GM12872 (cell line): Measurements from ENCODE around the gene KIRREL2.

ENCODE experiments used
- TF ChIP-seq, protein P1 (sequence below): IDR thresholded peaks from 3 replicates; pipeline ENCODE4 v1.5.1; 2011; ENCODE audit warnings: low read depth, mild to moderate bottlenecking, low read length, moderate library complexity; ENCODE audit not compliant: insufficient read depth

Gene KIRREL2

GRCh38 chr19:35846038-35846668 lies 10.6 kb upstream of the KIRREL2 start:
- TF ChIP-seq, protein P1, sequence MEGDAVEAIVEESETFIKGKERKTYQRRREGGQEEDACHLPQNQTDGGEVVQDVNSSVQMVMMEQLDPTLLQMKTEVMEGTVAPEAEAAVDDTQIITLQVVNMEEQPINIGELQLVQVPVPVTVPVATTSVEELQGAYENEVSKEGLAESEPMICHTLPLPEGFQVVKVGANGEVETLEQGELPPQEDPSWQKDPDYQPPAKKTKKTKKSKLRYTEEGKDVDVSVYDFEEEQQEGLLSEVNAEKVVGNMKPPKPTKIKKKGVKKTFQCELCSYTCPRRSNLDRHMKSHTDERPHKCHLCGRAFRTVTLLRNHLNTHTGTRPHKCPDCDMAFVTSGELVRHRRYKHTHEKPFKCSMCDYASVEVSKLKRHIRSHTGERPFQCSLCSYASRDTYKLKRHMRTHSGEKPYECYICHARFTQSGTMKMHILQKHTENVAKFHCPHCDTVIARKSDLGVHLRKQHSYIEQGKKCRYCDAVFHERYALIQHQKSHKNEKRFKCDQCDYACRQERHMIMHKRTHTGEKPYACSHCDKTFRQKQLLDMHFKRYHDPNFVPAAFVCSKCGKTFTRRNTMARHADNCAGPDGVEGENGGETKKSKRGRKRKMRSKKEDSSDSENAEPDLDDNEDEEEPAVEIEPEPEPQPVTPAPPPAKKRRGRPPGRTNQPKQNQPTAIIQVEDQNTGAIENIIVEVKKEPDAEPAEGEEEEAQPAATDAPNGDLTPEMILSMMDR = no peak

- TF ChIP-seq, protein P1 = no peak
Observed at GRCh38 chr19:35847911-35848310, 8.8 kb upstream of the KIRREL2 start.

DNA sequence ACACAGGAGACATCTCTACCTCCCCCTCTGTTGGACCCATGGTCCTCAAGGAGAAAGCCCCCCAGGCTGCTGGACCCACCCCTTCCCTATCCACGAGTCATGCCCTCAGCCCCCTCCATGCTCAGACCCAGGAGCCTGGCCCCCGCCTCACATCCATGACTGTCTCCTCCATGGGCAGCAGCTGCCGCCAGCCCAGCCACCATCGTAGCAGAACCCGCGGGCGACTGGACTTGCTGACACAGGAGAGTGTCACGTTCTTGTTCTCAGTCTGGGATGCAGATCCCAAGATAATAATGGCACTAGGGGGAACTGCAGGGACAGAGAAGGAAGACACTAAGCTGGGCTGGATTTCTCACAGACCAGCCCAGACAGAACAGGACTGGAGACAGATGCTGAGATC lies 8.2 kb upstream of the KIRREL2 start:
- TF ChIP-seq, protein P1 = no peak

- TF ChIP-seq, protein P1 = no peak
Observed at GRCh38 chr19:35848919-35849505, 7.7 kb upstream of the KIRREL2 start.

DNA sequence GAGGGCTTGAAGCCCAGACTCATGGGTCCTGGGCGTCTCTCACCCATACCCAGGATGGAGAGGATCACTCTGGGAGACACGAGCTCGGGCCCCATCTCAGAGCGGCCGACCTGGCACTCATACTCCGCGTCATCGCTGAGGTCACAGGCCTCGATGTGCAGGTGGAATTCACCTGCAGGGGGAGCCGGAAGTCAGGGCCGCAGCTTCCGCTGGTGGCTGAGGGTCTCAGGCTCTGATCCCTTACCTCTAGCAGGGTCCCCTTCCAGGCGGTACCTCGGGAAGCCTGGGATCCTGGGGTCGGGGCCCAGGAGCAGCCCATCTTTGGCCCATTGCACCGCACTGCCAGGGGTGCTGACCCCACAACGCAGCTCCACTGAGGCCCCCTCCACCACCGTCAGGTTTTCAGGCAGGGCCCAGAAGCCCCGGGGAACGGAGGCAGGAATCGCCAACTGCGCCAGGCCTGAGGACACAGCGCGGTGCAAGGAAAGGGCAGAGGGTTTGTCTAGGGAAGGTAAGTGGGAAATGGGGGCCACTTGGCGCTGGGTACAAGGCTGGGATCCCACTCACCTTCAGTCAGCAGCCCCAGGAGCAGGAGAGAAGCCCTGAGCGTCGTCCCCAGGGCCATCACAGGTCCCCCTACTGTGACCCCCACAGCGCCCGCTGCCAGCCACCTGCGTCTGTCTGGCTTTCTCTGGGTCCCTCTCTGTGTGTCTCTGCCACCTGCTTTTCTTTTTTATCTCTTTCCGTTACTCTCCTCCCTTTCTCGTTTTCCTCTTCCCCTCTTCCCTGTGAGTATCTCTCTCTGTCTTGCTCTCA lies 5.3 kb upstream of the KIRREL2 start:
- TF ChIP-seq, protein P1 = no peak

- TF ChIP-seq, protein P1 = no peak
Observed at GRCh38 chr19:35852029-35852780, 4.5 kb upstream of the KIRREL2 start, which contains the start of gene NPHS1. Gene NPHS1, minus strand, starts transcription at chr19:35852504. Its CDS starts 667 bp downstream, at chr19:35851837.
